PC-9 (cell line): ENCODE data around the gene MTRFR. TPM values are rescaled to one million over a fixed set of nuclear protein-coding genes. Genes with fewer than 3 reads are reported as not detected.

Source experiments
- BruUV-seq: library from RNA; stranded (reverse); fragments of 400-500 nt; replicated peaks from 2 replicates; lab custom pipeline; 2021; lab: Mats Ljungman, UMichigan
- CTCF ChIA-PET: fragments of 300-600 bp; sonication (Branson Sonifier 250); formaldehyde crosslinking; loops from one replicate; lab custom pipeline; 2022; ENCODE audit warnings: antibody characterized with exemption; lab: Charles Lee
- POLR2A ChIA-PET: fragments of 300-600 bp; sonication (Branson Sonifier 250); formaldehyde crosslinking; loops from one replicate; lab custom pipeline; 2022; ENCODE audit warnings: antibody characterized with exemption; ENCODE audit not compliant: unreplicated experiment; lab: Charles Lee
- DNase-seq, 2 experiments: peaks; one replicate each; pipeline versions ENCODE4 v3.0.0 to v3.0.0-alpha.2; 2015 to 2022; ENCODE audit warnings: mixed read lengths in 1 of 2
- H2AFZ ChIP-seq: fragments of 200-600 bp; sonication (generic); 2 replicates; pipeline ENCODE4 v1.8.1; 2017; ENCODE audit warnings: antibody characterized with exemption
- H3F3A ChIP-seq: fragments of 200-600 bp; sonication (generic); 2 replicates; pipeline ENCODE4 v1.8.1; 2017; ENCODE audit warnings: antibody characterized with exemption, mild to moderate bottlenecking, low read depth; ENCODE audit not compliant: insufficient read depth
- H3K27ac ChIP-seq: fragments of 200-600 bp; sonication (generic); 2 replicates; pipeline ENCODE4 v1.6.1; 2016; ENCODE audit warnings: mixed run types
- H3K27me3 ChIP-seq: fragments of 200-600 bp; sonication (generic); 2 replicates; pipeline ENCODE4 v1.6.1; 2016; ENCODE audit warnings: low read depth, mixed run types; ENCODE audit not compliant: insufficient read depth
- H3K36me3 ChIP-seq: fragments of 200-600 bp; sonication (generic); 2 replicates; pipeline ENCODE4 v1.6.1; 2016; ENCODE audit warnings: low read depth, mixed run types
- H3K4me1 ChIP-seq: fragments of 200-600 bp; sonication (generic); replicated peaks from 2 replicates; pipeline ENCODE4 v1.6.1; 2016; ENCODE audit warnings: mixed run types; ENCODE audit not compliant: insufficient read depth
- H3K4me2 ChIP-seq: fragments of 200-600 bp; sonication (generic); 2 replicates; pipeline ENCODE4 v1.6.1; 2017; ENCODE audit warnings: mixed run types
- H3K4me3 ChIP-seq: fragments of 200-600 bp; sonication (generic); 2 replicates; pipeline ENCODE4 v1.6.1; 2016; ENCODE audit warnings: mixed run types
- H3K79me2 ChIP-seq: fragments of 200-600 bp; sonication (generic); 2 replicates; pipeline ENCODE4 v1.6.1; 2017; ENCODE audit warnings: low read depth, mixed run types
- H3K9me2 ChIP-seq: fragments of 200-600 bp; sonication (generic); 2 replicates; pipeline ENCODE4 v1.8.1; 2017; ENCODE audit warnings: mild to moderate bottlenecking; ENCODE audit not compliant: insufficient read depth
- H3K9me3 ChIP-seq: fragments of 200-600 bp; sonication (generic); 2 replicates; pipeline ENCODE4 v1.8.1; 2016; ENCODE audit warnings: low read depth; ENCODE audit not compliant: insufficient read depth
- H4K20me1 ChIP-seq: fragments of 200-600 bp; sonication (generic); 2 replicates; pipeline ENCODE4 v1.8.1; 2017; ENCODE audit not compliant: insufficient read depth
- EZH2 ChIP-seq: fragments of 200-600 bp; sonication (generic); IDR thresholded peaks from 2 replicates; pipeline ENCODE4 v1.8.0; 2017; ENCODE audit warnings: antibody characterized with exemption, low read depth
- intact Hi-C: fragments of 100-400 bp; cut with micrococcal nuclease; formaldehyde crosslinking; loops from one replicate; pipeline ENCODE4 v1.10.0; 2022; ENCODE audit not compliant: unreplicated experiment
- total RNA-seq: library from RNA; stranded (reverse); gene quantifications from 2 replicates; pipeline ENCODE4 v1.2.3, GENCODE V29; 2021
- TF ChIP-seq, protein P1 (sequence below): fragments of 200-600 bp; sonication (generic); conservative IDR thresholded peaks from 2 replicates; pipeline ENCODE4 v1.6.1; 2017; ENCODE audit warnings: mixed run types, antibody characterized with exemption, mild to moderate bottlenecking, moderate library complexity

Gene MTRFR
- total RNA-seq, 1 experiment from 2014 or later: 19.4 TPM

DNA sequence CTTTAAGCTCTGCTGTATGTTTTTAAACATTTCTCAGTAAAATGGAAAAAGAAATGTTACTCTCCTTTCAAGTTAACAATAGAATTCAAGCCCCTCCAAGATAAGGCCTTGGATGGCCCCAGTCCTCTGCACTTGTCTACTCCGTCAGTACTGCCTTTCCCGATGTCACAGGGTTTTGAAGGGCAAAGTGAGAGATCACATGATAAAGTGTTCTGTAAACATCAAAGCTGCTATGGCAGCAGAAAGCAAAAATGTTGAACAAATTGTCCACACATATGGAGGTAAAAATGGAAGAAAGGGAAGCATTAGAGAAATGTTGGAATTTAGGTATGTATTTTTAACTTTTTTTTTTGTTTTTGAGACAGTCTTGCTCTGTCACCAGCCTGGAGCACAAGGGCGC lies 71.9 kb downstream of the MTRFR start:
- H3K36me3 ChIP-seq: peaks cover 9% of the 10 kb centered on the region
- POLR2A ChIA-PET: no interaction called here
- no peak for DNase-seq

DNA sequence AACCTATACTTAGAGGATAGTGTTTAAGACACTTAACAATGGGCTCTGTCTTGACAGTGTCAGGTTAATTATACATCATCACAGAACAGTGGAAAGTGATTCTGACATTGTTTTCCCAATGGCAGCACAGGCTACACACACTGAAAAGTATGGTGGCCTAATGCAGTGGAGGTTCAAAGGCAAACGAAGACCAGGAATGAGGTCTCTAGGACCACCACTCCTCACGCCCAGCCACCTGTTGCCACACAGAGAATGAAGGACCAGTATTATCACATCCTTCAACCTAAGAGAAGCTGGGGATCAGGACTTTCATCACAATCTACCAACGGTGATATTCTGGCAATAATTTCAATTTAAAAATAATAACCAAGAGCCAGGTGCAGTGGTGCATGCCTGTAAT lies 73.0 kb downstream of the MTRFR start:
- CTCF ChIA-PET: no interaction called here
- H3F3A ChIP-seq: 0 out of 2 replicates have a peak, but pooled peaks cover 3% of the 10 kb centered on the region
- no peak for TF ChIP-seq EZH2
- peaks cover 3% of the 10 kb centered on the region; the same call in 1 of the 2 replicates for H4K20me1 ChIP-seq
- H3K27ac ChIP-seq: no peak overlapping the region
- intact Hi-C loops: no loop called here
- DNase-seq: no peak
- H3K36me3 ChIP-seq: peaks cover 9% of the 10 kb centered on the region
- no peaks in the 10 kb centered on the region for H3K4me1 ChIP-seq
- H3K4me3 ChIP-seq: no peak overlapping the region
- POLR2A ChIA-PET: no interaction called here
- no peak overlapping the region for H2AFZ ChIP-seq
- no peaks in the 10 kb centered on the region for H3K9me2 ChIP-seq
- H3K9me3 ChIP-seq: no peaks in the 10 kb centered on the region
- no peaks in the 10 kb centered on the region for H3K79me2 ChIP-seq
- H3K27me3 ChIP-seq: no peaks in the 10 kb centered on the region
- H3K4me2 ChIP-seq: no peak overlapping the region
- no TSS peak for BruUV-seq

More for the DNA sequence above, 71.9 kb downstream of the MTRFR start:
- H3K4me3 ChIP-seq: no peak overlapping the region
- TF ChIP-seq, protein P1, sequence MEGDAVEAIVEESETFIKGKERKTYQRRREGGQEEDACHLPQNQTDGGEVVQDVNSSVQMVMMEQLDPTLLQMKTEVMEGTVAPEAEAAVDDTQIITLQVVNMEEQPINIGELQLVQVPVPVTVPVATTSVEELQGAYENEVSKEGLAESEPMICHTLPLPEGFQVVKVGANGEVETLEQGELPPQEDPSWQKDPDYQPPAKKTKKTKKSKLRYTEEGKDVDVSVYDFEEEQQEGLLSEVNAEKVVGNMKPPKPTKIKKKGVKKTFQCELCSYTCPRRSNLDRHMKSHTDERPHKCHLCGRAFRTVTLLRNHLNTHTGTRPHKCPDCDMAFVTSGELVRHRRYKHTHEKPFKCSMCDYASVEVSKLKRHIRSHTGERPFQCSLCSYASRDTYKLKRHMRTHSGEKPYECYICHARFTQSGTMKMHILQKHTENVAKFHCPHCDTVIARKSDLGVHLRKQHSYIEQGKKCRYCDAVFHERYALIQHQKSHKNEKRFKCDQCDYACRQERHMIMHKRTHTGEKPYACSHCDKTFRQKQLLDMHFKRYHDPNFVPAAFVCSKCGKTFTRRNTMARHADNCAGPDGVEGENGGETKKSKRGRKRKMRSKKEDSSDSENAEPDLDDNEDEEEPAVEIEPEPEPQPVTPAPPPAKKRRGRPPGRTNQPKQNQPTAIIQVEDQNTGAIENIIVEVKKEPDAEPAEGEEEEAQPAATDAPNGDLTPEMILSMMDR: no peak
- no peak for TF ChIP-seq EZH2
- H2AFZ ChIP-seq: no peak overlapping the region
- CTCF ChIA-PET: no interaction called here
- no peaks in the 10 kb centered on the region for H3K9me2 ChIP-seq
- 0 out of 2 replicates have a peak, but pooled peaks cover 3% of the 10 kb centered on the region for H3F3A ChIP-seq
- no TSS peak for BruUV-seq
- H4K20me1 ChIP-seq: peaks cover 3% of the 10 kb centered on the region; the same call in 1 of the 2 replicates
- no peaks in the 10 kb centered on the region for H3K79me2 ChIP-seq
- H3K27me3 ChIP-seq: no peaks in the 10 kb centered on the region
- no peak overlapping the region for H3K4me2 ChIP-seq
- no peaks in the 10 kb centered on the region for H3K4me1 ChIP-seq
- no peaks in the 10 kb centered on the region for H3K9me3 ChIP-seq
- no peak overlapping the region for H3K27ac ChIP-seq
- intact Hi-C loops: no loop called here

Other genes starting within 250 kb of the MTRFR start
- gene PITPNM2, start 82.3 kb upstream of the MTRFR start, total RNA-seq: 16.6 and 21.6 TPM in 2 replicates
- gene MPHOSPH9, start 295 bp upstream of the MTRFR start, total RNA-seq: 46.9 and 58.5 TPM in 2 replicates
- 59.8 and 61.7 TPM in 2 replicates for gene CDK2AP1, start 38.4 kb downstream of the MTRFR start, total RNA-seq
- 31.9 and 43.1 TPM in 2 replicates for gene SBNO1, start 131.4 kb downstream of the MTRFR start, total RNA-seq
- gene KMT5A, start 150.7 kb downstream of the MTRFR start, total RNA-seq: 43.7 and 54.2 TPM in 2 replicates
- gene RILPL2, start 203.2 kb downstream of the MTRFR start, total RNA-seq: 3.6 and 4.3 TPM in 2 replicates
- gene SNRNP35, start 224.7 kb downstream of the MTRFR start, total RNA-seq: 24.3 and 28.6 TPM in 2 replicates